ENCODE data around the gene MRC2. TPM values are rescaled to one million over a fixed set of nuclear protein-coding genes. Genes with fewer than 3 reads are reported as not detected.
"Not testable (repeated sequence)": the region's sequence is repeated elsewhere in the genome, so short reads cannot be mapped to it uniquely, and the experiment has no call there.

MRC2 gene
- total and polyA plus RNA-seq, 5 experiments from 2014 or later, result 0.74 to 11.0 (median 1.3) TPM

- ATAC-seq (no peak), DNase-seq (no peak)
- POLR2A ChIA-PET, result no interaction called here
- Mint-ChIP-seq H3K27ac (peak overlapping the region in 1 of 10 donors; percentile 24), H3K4me1 (no peaks in the 10 kb centered on the region), H3K27me3 (no peaks in the 10 kb centered on the region), H3K9me3 (no peaks in the 10 kb centered on the region), H3K36me3 (no peaks in the 10 kb centered on the region), H3K4me3 (no peak overlapping the region)
Measured at GRCh38 chr17:62681061-62681938, 53.8 kb downstream of the MRC2 start.

GRCh38 chr17:62681939-62682381, 54.5 kb downstream of the MRC2 start:
- H3K9me3 Mint-ChIP-seq, result no peaks in the 10 kb centered on the region

GRCh38 chr17:62684179-62684578, 56.7 kb downstream of the MRC2 start:
- Mint-ChIP-seq H3K36me3 (no peaks in the 10 kb centered on the region), H3K27ac (no peak overlapping the region), H3K4me3 (no peak overlapping the region), H3K27me3 (peaks cover 0 to 1% (median 0%) of the 10 kb centered on the region in 5 donors), H3K4me1 (no peaks in the 10 kb centered on the region), H3K9me3 (no peaks in the 10 kb centered on the region)
- POLR2A ChIA-PET, result no interaction called here
- ATAC-seq (no peak), DNase-seq (no peak)

More at GRCh38 chr17:62681939-62682381, 54.5 kb downstream of the MRC2 start:
- no peaks in the 10 kb centered on the region for H3K36me3 Mint-ChIP-seq
- DNase-seq (no peak), ATAC-seq (no peak)
- H3K27ac Mint-ChIP-seq, result no peak overlapping the region
- H3K4me3 Mint-ChIP-seq, result no peak overlapping the region
- no peaks in the 10 kb centered on the region for H3K4me1 Mint-ChIP-seq
- POLR2A ChIA-PET, result no interaction called here
- no peaks in the 10 kb centered on the region for H3K27me3 Mint-ChIP-seq

GRCh38 chr17:62687997-62688396, 60.5 kb downstream of the MRC2 start:
- H3K4me1 Mint-ChIP-seq, result no peaks in the 10 kb centered on the region
- peak overlapping the region in 1 of 10 donors; percentile 47 for H3K27ac Mint-ChIP-seq
- H3K9me3 Mint-ChIP-seq, result no peaks in the 10 kb centered on the region
- H3K4me3 Mint-ChIP-seq, result no peak overlapping the region
- H3K27me3 Mint-ChIP-seq, result peaks cover 0 to 1% (median 0%) of the 10 kb centered on the region in 5 donors
- no peak for ATAC-seq
- no peak for DNase-seq
- POLR2A ChIA-PET, result no interaction called here
- H3K36me3 Mint-ChIP-seq, result no peaks in the 10 kb centered on the region

- ATAC-seq (no peak), DNase-seq (no peak)
- Mint-ChIP-seq H3K4me1 (no peaks in the 10 kb centered on the region), H3K27ac (no peak overlapping the region), H3K36me3 (no peaks in the 10 kb centered on the region), H3K9me3 (no peaks in the 10 kb centered on the region), H3K27me3 (peaks cover 0 to 1% (median 0%) of the 10 kb centered on the region in 5 donors), H3K4me3 (no peak overlapping the region)
- POLR2A ChIA-PET, result interaction anchor here (0.6 kb wide), 1 partner anchor 132 kb away, joined by 3 read pairs; no protein-coding TSS in a partner anchor
Measured at GRCh38 chr17:62688398-62689160, 61.1 kb downstream of the MRC2 start.

GRCh38 chr17:62689441-62690167, 62.1 kb downstream of the MRC2 start:
- no peak overlapping the region for H3K4me3 Mint-ChIP-seq
- DNase-seq, result no peak
- H3K36me3 Mint-ChIP-seq, result no peaks in the 10 kb centered on the region
- H3K9me3 Mint-ChIP-seq, result no peaks in the 10 kb centered on the region
- no peak for ATAC-seq
- no peak overlapping the region for H3K27ac Mint-ChIP-seq
- POLR2A ChIA-PET, result interaction anchor here (0.6 kb wide), 1 partner anchor 131 kb away, joined by 3 read pairs; no protein-coding TSS in a partner anchor
- peaks cover 0 to 2% (median 1%) of the 10 kb centered on the region in 5 donors for H3K27me3 Mint-ChIP-seq
- no peaks in the 10 kb centered on the region for H3K4me1 Mint-ChIP-seq

- DNase-seq (no peak), ATAC-seq (no peak)
- no peaks in the 10 kb centered on the region for H3K36me3 Mint-ChIP-seq
- POLR2A ChIA-PET, result no interaction called here
- H3K27me3 Mint-ChIP-seq, result peaks cover 0 to 3% (median 1%) of the 10 kb centered on the region in 5 donors
- H3K9me3 Mint-ChIP-seq, result no peaks in the 10 kb centered on the region
- H3K4me1 Mint-ChIP-seq, result no peaks in the 10 kb centered on the region
- H3K4me3 Mint-ChIP-seq, result no peak overlapping the region
- no peak overlapping the region for H3K27ac Mint-ChIP-seq
Measured at GRCh38 chr17:62690168-62690897, 62.9 kb downstream of the MRC2 start.

- DNase-seq, H3K36me3 Mint-ChIP-seq, H3K4me1 Mint-ChIP-seq, H3K27me3 Mint-ChIP-seq, POLR2A ChIA-PET, H3K27ac Mint-ChIP-seq, H3K4me3 Mint-ChIP-seq, H3K9me3 Mint-ChIP-seq, ATAC-seq: not testable (repeated sequence)
Measured at GRCh38 chr17:62691589-62691915, 64.1 kb downstream of the MRC2 start.

- POLR2A ChIA-PET, result no interaction called here
- Mint-ChIP-seq H3K4me1 (no peaks in the 10 kb centered on the region), H3K4me3 (no peak overlapping the region), H3K27me3 (peaks cover 0 to 5% (median 1%) of the 10 kb centered on the region in 5 donors), H3K36me3 (no peaks in the 10 kb centered on the region), H3K9me3 (peaks cover 0 to 1% (median 0%) of the 10 kb centered on the region in 9 donors), H3K27ac (no peak overlapping the region)
- ATAC-seq (no peak), DNase-seq (no peak)
Measured at GRCh38 chr17:62692159-62692651, 64.7 kb downstream of the MRC2 start.

GRCh38 chr17:62692721-62693431, 65.4 kb downstream of the MRC2 start:
- H3K36me3 Mint-ChIP-seq, result no peaks in the 10 kb centered on the region
- DNase-seq, result no peak
- H3K9me3 Mint-ChIP-seq, result peaks cover 0 to 1% (median 0%) of the 10 kb centered on the region in 9 donors
- no peaks in the 10 kb centered on the region for H3K4me1 Mint-ChIP-seq
- H3K4me3 Mint-ChIP-seq, result no peak overlapping the region
- H3K27me3 Mint-ChIP-seq, result peaks cover 0 to 4% (median 1%) of the 10 kb centered on the region in 5 donors
- no peak for ATAC-seq
- H3K27ac Mint-ChIP-seq, result peak overlapping the region in 1 of 10 donors; percentile 40
- POLR2A ChIA-PET, result no interaction called here

- DNase-seq (no peak), ATAC-seq (no peak)
- no peak overlapping the region for H3K4me3 Mint-ChIP-seq
- no peaks in the 10 kb centered on the region for H3K36me3 Mint-ChIP-seq
- peaks cover 0 to 1% (median 0%) of the 10 kb centered on the region in 9 donors for H3K9me3 Mint-ChIP-seq
- H3K27me3 Mint-ChIP-seq, result peaks cover 0 to 4% (median 1%) of the 10 kb centered on the region in 5 donors
- H3K27ac Mint-ChIP-seq, result peak overlapping the region in 3 of 10 donors; percentile 36 to 59 (median 50)
- POLR2A ChIA-PET, result no interaction called here
- no peaks in the 10 kb centered on the region for H3K4me1 Mint-ChIP-seq
Measured at GRCh38 chr17:62693616-62694409, 66.3 kb downstream of the MRC2 start.

Data from naive thymus-derived CD8-positive, alpha-beta T cell (primary cell).